NK-92 (cell line): ENCODE measurements around the gene OR2J3.
"Not testable (repeated sequence)": the region's sequence is repeated elsewhere in the genome, so short reads cannot be mapped to it uniquely, and the experiment has no call there.

Experiments used
- DNase-seq: peaks from one replicate; lab custom pipeline; 2025; ENCODE audit not compliant: unreplicated experiment; lab: John Stamatoyannopoulos, UW

Gene OR2J3

DNA sequence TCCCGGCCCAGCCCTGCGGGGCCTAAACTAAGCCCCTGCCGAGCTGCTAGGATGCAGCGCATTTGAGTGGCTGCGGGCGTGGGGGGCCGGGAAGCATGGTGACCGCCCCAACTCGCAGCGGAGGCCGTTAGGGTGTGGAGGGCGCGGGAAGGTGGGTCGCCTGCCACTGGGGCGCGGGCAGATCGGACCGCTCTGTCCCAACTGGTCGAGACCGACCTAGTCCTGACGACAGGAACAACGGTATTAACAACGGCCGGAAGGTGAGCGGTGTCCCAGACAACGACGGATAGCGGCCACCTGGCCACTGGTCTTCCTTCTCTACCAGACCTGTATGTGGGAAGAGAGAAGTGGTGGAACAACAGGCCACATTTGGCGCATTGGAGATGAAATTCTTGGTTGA lies 52.1 kb downstream of the OR2J3 start:
- not testable (repeated sequence) for DNase-seq
